ENCODE measurements around the gene DNMT1. TPM values are rescaled to one million over a fixed set of nuclear protein-coding genes. Genes with fewer than 3 reads are reported as not detected.

Gene DNMT1
- total and polyA plus RNA-seq, 4 donors, result 32.8 to 85.7 (median 45.2) TPM

DNA sequence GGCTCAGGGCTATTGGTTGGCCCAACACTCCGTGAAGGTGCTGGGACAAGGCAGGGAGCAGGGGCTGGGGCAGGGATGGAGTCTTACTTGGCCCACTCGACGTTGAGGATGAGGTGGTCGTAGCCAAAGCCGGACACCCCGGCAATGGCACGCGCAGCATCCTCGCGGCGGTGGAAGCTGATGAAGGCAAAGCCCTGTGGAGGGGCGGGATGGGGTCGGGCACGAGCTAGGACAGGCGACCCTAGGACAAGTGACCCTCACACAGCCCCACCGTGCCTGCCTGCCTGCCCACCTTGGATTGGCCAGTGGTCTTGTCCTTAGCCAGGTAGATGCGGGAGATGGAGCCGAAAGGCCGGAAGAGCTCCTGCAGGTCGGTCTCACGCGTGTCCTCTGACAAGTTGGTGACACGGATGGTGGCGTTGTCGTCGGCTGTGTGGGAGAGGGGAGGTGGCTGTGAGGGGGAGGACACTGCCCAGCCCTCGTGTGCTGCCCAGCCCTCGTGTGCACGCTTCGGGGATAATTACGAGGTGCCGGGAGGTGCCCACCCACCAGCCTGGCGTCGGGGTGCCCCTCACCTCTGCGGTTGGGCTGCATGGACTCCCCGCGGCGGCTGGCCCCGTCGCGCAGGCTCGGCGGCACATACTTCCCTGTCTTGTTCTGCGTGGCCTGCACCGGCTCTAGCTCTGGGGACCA is 79.2 kb downstream of the DNMT1 start:
- no peak overlapping the region for H3K9ac ChIP-seq (ENCODE audit: insufficient read depth in 1 of 2, low read length in 2 of 2)
- DNase-seq (no peak), ATAC-seq (ENCODE audit: insufficient read depth, low FRiP score) (no peak)
- H3K27me3 ChIP-seq (ENCODE audit: control insufficient read depth in 3 of 3, insufficient read depth in 3 of 3, low read length in 2 of 3), result no peaks in the 10 kb centered on the region
- H3K27ac ChIP-seq (ENCODE audit: low read depth in 1 of 2, low read length in 1 of 2), result no peak overlapping the region
- 91% methylated on average over 45 of the region's 45 CpGs for WGBS, 2 donors
- TF ChIP-seq, protein P1, sequence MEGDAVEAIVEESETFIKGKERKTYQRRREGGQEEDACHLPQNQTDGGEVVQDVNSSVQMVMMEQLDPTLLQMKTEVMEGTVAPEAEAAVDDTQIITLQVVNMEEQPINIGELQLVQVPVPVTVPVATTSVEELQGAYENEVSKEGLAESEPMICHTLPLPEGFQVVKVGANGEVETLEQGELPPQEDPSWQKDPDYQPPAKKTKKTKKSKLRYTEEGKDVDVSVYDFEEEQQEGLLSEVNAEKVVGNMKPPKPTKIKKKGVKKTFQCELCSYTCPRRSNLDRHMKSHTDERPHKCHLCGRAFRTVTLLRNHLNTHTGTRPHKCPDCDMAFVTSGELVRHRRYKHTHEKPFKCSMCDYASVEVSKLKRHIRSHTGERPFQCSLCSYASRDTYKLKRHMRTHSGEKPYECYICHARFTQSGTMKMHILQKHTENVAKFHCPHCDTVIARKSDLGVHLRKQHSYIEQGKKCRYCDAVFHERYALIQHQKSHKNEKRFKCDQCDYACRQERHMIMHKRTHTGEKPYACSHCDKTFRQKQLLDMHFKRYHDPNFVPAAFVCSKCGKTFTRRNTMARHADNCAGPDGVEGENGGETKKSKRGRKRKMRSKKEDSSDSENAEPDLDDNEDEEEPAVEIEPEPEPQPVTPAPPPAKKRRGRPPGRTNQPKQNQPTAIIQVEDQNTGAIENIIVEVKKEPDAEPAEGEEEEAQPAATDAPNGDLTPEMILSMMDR (IDR thresholded peaks at IDR 0.05; ENCODE audit: control extremely low read depth, extremely low read depth), result no peak
- H3K36me3 ChIP-seq (ENCODE audit: control insufficient read depth in 4 of 4, insufficient read depth in 4 of 4, low read length in 4 of 4), result peaks cover 7 to 53% (median 13%) of the 10 kb centered on the region in 4 donors
- H3K4me3 ChIP-seq, result no peak overlapping the region
- H3K9me3 ChIP-seq (ENCODE audit: control insufficient read depth in 4 of 4, insufficient read depth in 3 of 4, low read length in 3 of 4), result no peaks in the 10 kb centered on the region
- H3K4me1 ChIP-seq (ENCODE audit: control insufficient read depth in 5 of 5, insufficient read depth in 5 of 5, low read length in 5 of 5), result peaks cover 0 to 15% (median 5%) of the 10 kb centered on the region in 5 donors

DNA sequence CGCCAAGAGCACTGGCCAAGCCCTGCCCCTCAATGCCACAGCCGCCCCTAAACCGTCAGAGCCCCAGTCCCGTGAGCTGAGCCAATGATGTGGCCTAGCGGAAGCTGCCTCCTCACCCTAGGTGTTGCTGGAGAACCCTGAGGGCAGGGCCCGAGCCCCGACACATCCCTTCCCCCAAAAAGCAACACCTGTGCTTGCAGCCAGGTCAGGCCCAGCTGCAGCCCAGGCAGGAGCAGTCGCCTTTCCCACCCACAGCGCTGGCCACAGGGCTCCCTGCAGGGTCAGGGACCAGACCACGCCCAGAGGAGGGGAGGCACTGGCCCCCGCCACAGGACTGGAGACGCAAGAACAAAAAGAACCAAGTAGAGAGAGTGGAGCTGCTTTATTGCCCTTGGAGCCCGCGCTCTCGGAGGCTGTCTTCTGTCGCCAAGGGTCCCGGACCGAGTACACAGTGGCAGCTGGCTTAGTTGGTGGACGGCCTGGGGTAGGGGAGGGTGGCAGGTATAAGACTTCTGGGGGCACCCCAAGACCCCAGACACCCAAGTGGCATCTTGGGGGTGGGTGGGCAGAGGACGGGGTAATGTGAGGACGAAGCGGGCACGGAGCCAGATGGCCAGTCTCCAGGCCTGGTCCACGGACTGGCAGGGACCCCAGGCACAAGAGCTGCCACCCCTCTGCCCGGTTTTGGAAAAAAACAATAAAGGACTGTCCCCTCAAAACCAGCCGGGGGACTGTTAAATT is 79.9 kb downstream of the DNMT1 start:
- Histone ChIP-seq H3K4me1 (ENCODE audit: control insufficient read depth in 5 of 5, insufficient read depth in 5 of 5, low read length in 5 of 5) (peaks cover 0 to 14% (median 5%) of the 10 kb centered on the region in 5 donors), H3K9me3 (ENCODE audit: control insufficient read depth in 4 of 4, insufficient read depth in 3 of 4, low read length in 3 of 4) (no peaks in the 10 kb centered on the region), H3K27ac (ENCODE audit: low read depth in 1 of 2, low read length in 1 of 2) (no peak overlapping the region), H3K4me3 (no peak overlapping the region), H3K27me3 (ENCODE audit: control insufficient read depth in 3 of 3, insufficient read depth in 3 of 3, low read length in 2 of 3) (no peaks in the 10 kb centered on the region), H3K36me3 (ENCODE audit: control insufficient read depth in 4 of 4, insufficient read depth in 4 of 4, low read length in 4 of 4) (peaks cover 7 to 60% (median 14%) of the 10 kb centered on the region in 4 donors), H3K9ac (ENCODE audit: insufficient read depth in 1 of 2, low read length in 2 of 2) (no peak overlapping the region)
- no peak for ATAC-seq (ENCODE audit: insufficient read depth, low FRiP score)
- DNase-seq, result no peak
- TF ChIP-seq, protein P1 (IDR thresholded peaks at IDR 0.05; ENCODE audit: control extremely low read depth, extremely low read depth), result no peak
- WGBS, 2 donors, result 86 to 88% methylated on average over 26 of the region's 26 CpGs

DNA sequence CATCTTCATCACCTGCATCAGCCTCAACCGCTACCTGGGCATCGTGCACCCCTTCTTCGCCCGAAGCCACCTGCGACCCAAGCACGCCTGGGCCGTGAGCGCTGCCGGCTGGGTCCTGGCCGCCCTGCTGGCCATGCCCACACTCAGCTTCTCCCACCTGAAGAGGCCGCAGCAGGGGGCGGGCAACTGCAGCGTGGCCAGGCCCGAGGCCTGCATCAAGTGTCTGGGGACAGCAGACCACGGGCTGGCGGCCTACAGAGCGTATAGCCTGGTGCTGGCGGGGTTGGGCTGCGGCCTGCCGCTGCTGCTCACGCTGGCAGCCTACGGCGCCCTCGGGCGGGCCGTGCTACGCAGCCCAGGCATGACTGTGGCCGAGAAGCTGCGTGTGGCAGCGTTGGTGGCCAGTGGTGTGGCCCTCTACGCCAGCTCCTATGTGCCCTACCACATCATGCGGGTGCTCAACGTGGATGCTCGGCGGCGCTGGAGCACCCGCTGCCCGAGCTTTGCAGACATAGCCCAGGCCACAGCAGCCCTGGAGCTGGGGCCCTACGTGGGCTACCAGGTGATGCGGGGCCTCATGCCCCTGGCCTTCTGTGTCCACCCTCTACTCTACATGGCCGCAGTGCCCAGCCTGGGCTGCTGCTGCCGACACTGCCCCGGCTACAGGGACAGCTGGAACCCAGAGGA is 80.6 kb downstream of the DNMT1 start:
- ATAC-seq (ENCODE audit: insufficient read depth, low FRiP score) (no peak), DNase-seq (no peak)
- Histone ChIP-seq H3K27ac (ENCODE audit: low read depth in 1 of 2, low read length in 1 of 2) (no peak overlapping the region), H3K4me1 (ENCODE audit: control insufficient read depth in 5 of 5, insufficient read depth in 5 of 5, low read length in 5 of 5) (peaks cover 0 to 13% (median 5%) of the 10 kb centered on the region in 5 donors), H3K9ac (ENCODE audit: insufficient read depth in 1 of 2, low read length in 2 of 2) (no peak overlapping the region), H3K9me3 (ENCODE audit: control insufficient read depth in 4 of 4, insufficient read depth in 3 of 4, low read length in 3 of 4) (no peaks in the 10 kb centered on the region), H3K4me3 (no peak overlapping the region), H3K27me3 (ENCODE audit: control insufficient read depth in 3 of 3, insufficient read depth in 3 of 3, low read length in 2 of 3) (no peaks in the 10 kb centered on the region), H3K36me3 (ENCODE audit: control insufficient read depth in 4 of 4, insufficient read depth in 4 of 4, low read length in 4 of 4) (peaks cover 7 to 67% (median 21%) of the 10 kb centered on the region in 4 donors)
- TF ChIP-seq, protein P1 (IDR thresholded peaks at IDR 0.05; ENCODE audit: control extremely low read depth, extremely low read depth), result no peak
- 93 to 94% methylated on average over 39 to 43 of the region's 43 CpGs for WGBS, 2 donors

All from lung (tissue), 12 donors.